GM19438 (cell line): ENCODE measurements around the gene VANGL2.

ENCODE experiments used
- ATAC-seq: cut with Tn5 transposase; IDR thresholded peaks from one replicate; pipeline ENCODE4 v1.9.1; 2021; ENCODE audit warnings: low read depth; ENCODE audit not compliant: unreplicated experiment

The VANGL2 gene

DNA sequence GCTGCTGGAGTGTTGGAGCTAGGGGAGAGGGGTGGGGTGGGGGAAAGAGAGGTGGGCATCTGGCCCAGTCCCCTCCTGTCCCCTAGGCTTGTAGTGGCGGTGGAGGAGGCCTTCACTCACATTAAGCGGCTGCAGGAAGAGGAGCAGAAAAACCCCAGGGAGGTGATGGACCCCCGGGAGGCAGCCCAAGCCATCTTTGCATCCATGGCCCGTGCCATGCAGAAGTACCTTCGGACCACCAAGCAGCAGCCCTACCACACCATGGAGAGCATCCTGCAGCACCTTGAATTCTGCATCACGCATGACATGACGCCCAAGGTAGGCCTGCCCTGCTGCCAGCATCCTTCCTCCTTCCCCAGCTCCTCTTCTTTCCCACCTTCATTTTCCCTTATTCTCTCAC, 23.6 kb downstream of the VANGL2 start:
- ATAC-seq, result no peak

- no peak for ATAC-seq
Observed at GRCh38 chr1:160425847-160426246, 25.5 kb downstream of the VANGL2 start.

DNA sequence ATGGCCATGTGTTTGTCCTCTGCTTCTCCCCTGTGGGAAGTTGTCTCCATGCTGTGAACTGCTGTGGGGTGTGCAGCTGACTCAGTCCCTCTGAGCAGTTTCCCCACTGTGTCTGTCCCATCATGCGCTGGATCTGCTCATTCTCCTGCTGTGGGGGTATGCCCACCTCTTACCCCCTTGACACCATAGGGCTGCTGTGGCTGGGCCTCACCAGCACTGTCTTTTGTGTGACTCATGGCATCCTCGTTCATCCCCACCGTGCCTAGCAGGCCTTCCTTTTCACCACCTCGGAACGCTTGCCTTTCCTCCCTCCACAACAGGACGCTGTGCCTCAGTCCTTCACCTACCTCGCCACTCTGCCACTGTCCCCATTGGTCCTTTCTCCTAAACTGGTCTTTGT, 27.3 kb downstream of the VANGL2 start:
- no peak for ATAC-seq

DNA sequence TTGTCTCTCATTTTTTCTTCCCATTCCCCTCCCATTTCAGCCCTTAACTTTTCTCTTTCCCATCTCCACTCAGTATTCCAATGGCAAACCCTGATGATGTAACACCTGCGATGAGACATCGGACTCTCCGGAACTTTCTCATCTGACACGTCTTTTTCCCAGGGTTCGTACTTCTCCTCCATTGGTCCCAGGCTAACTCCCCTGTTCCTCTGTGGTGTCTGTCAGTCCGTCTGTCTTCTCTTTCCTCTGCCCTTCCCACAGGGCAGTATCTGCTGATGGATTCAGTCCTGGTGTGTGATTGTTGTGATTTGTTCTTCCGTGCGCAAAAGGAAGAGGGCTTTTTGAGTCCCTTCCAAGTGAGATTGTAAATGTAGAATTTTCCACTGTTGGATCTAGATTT, 27.7 kb downstream of the VANGL2 start:
- ATAC-seq, result no peak

DNA sequence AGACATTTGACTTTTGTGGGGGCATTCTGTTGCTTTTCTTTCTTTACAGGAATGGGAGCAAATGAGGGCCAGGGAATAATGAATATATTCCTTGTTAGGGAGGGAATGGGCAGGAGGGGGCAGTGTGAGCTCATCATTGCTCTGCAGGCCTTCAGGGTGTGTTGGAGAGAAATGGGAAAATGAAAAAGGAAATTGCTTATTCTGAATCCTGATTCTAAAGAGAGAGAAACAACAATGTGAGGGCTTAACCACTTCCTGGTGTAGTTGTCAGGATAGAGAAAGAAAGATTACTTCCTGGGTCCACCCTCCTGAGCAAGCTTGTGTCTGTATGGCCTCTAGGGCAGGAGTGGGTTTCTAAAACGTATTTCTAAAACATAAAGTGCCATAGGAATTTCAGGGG, 28.3 kb downstream of the VANGL2 start:
- no peak for ATAC-seq

DNA sequence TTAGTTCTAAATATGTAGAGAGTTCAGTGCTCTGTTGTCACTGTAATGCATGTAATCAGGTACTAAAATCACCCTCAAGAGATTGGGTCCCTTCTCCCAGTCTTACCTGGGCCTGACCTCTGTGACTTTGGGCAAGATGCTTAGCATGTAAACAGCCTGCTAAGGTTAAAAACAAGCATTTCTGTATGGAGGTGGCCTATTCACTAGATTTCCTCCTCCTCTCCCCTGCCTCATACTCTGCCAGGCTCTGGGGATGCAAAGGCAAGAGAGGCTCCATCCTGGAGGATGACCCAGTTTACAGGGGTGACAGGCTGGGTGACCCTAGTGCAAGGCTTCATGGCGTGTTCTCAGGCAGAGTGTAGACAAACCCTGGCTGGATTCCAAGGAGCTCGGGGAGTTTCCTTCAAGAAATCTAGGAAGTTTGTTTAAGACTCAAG, 28.8 kb downstream of the VANGL2 start:
- no peak for ATAC-seq

- ATAC-seq, result peak; percentile 44
Observed at GRCh38 chr1:160429702-160430535, 29.6 kb downstream of the VANGL2 start.

- no peak for ATAC-seq
Observed at GRCh38 chr1:160431006-160431405, 30.6 kb downstream of the VANGL2 start.

DNA sequence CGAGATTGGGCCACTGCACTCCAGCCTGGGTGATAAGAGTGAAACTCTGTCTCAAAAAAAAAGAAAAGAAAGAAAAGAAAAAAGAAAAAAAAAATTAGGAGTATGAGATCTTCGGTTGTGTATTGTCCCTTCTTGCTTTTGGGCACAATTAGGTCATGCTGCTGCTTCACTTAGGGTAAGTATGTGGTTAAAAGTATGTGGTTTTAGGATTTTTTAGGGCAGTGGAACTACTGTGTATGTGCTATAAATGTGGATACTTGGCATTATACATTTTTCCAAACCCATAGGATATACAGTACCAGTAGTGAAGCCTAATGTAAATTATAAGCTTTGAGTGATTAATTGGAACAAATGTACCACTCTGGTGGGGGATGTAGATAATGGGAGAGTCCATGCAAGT, 31.2 kb downstream of the VANGL2 start:
- no peak for ATAC-seq

- ATAC-seq, result peak; percentile 43
Observed at GRCh38 chr1:160432371-160432786, 32.0 kb downstream of the VANGL2 start.

DNA sequence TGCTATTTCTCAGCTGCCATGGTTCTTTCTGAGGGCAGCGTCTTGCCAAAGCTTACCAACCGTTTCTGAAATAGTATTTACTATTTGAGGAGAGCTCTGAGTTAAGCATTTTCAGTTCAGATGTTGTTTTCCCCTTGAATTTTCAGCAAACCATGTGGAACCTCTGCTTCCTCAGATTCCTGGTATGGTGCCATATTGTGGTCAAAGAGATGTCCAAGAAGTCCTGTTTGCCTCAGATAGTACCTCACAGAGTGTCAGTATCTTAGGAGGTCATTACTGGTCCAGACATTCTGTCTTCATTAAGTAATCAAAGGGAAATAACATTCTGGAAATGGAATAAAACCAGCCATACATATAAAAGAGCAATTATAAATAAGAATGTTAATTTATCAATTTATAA, 36.6 kb downstream of the VANGL2 start:
- no peak for ATAC-seq

GRCh38 chr1:160437432-160438316, 37.3 kb downstream of the VANGL2 start:
- peak; percentile 81 for ATAC-seq

DNA sequence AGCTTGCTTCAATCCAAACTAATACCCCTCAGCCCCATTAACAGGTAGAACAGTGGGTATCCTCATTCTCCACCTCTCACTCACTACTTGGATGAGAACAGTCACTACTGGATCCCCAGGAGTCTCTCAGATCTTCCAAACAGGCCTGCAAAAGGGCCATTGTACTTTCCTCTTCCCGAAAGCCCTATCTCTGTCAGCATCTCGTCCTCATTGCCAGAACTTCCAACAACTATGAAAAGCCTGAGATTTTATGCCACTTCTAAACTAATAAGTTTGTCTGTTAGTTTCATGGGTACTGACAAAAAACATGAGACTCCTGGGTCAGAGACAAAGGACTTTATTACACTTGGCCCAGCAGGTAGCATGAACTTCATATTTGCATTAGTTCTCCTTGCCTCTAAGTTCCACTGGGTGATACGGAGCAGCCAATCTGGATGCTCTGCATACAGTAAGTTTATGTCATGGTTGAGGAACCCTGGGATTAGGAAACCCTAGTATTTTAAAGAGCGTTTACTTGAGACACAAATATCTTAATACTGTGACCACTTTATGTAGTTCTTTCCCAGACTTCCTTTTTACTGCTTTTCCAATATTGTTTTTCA, 38.1 kb downstream of the VANGL2 start:
- ATAC-seq, result no peak

DNA sequence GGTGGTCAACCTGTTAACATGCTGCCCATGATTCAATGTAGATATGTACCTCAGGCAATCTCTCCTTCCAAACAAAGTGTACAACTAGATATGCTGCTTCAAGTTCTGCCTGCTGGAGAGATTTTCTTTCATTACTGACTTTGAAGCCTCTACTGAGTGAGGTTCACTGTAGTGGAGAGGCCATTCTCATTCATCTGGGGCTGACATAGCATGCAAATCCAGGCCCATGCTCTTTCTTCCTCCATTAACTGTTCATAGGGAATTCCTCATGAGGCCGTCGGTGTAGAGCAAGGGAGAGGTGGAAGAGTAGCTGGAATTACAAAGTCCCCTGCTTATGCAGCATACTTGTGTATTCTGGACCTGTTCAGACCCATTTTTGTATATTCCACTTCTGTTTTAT, 38.6 kb downstream of the VANGL2 start:
- no peak for ATAC-seq

GRCh38 chr1:160439718-160440117, 39.4 kb downstream of the VANGL2 start:
- no peak for ATAC-seq

DNA sequence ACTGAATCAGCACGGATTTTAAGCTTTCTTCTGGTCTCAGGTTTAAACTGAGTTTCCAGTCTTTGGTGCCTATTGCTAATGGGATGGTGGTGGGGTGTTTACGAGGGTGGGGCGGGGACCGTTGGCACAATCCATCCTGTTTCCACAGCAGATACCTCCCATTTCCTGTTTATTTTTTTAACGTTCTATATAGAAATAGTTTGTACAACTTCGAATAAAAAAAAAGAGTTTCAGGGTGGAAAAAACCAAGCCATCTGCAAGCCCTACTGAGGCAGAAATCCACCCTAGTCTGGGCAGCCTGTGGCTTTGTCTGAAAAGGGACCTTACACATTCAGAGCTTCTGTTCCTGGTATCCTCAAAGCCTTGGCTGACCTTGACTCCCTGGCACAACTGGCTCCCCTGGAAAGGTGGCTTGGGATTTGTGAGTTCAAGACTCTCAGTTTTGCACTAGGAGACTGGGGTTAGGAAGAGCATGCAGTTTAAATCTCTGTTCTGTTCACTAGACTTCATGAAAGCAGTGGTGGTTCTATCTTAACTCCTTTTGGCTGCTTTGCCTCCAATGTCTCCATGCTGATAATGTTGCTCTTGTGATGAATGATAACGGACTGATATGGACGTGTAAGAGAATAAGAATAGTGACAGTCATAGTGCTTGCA, 46.7 kb downstream of the VANGL2 start:
- ATAC-seq, result no peak

DNA sequence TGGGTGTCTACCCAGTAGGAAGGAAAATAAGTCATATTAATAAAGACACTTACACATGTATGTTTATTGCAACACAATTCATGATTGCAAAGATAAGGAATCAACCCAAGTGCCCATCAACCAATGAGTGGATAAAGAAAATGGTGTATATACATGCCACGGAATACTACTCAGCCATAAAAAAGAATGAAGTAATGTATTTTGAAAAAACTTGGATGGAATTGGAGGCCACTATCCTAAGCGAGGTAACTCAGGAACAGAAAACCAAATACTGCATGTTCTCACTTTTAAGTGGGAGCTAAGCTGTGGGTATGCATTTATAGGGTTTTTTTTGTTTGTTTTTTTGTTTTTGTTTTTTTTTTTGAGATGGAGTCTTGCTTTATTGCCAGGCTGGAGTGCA, 49.1 kb downstream of the VANGL2 start:
- no peak for ATAC-seq

- no peak for ATAC-seq
Observed at GRCh38 chr1:160451119-160451858, 50.9 kb downstream of the VANGL2 start.

DNA sequence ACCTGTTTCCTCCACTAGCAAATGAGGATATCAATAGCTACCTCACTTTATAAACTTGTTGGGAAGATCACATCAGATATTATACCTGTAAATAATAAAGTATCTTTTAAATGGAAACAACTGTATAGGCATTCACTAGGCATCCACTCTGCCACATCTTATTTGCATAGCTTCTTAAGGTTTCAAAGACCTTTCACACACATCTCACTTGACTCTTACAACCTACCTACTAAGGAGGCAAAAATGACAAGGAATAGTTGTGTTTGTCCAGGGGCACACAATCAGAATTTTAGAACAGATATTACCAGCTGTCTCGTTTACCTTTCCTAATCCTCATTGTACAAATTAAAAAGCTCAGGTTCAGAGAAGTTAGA, 51.5 kb downstream of the VANGL2 start:
- ATAC-seq, result no peak

DNA sequence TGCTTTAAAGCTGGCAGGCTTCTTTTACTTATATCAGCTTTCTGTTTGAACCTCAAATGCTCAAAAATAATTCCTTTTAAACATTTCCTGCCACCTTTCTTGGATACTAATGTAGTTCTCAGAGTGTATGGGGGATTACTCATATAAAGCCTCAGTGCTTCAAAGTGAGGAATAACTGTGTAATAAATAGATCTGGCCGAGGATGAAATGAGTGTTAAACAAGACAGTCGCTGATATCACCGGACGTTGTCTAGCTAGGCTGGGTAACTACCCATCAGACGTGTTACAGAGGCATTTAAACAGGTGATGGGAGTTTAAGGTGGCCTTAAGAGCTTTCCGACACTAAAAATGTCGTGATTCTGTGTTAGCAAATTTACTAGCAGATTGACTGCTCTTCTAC, 53.1 kb downstream of the VANGL2 start:
- no peak for ATAC-seq
